Smooth muscle cell (in vitro differentiated cells): ENCODE data around the gene ANKFY1. TPM values are rescaled to one million over a fixed set of nuclear protein-coding genes. Genes with fewer than 3 reads are reported as not detected.

Experiments used
- DNase-seq: peaks from one replicate; lab custom pipeline; 2025; ENCODE audit not compliant: unreplicated experiment; lab: John Stamatoyannopoulos, UW
- H2AFZ ChIP-seq: fragments of 200-600 bp; sonication (generic); 2 replicates; pipeline ENCODE4 v1.6.0; 2016; ENCODE audit warnings: antibody characterized with exemption, low read depth, mild to moderate bottlenecking
- H3F3A ChIP-seq: fragments of 200-600 bp; sonication (generic); 2 replicates; pipeline ENCODE4 v1.6.0; 2017; ENCODE audit warnings: antibody characterized with exemption, low read depth
- H3K27ac ChIP-seq: fragments of 200-600 bp; sonication (generic); 2 replicates; pipeline ENCODE4 v1.5.1; 2016; ENCODE audit warnings: low read depth, mild to moderate bottlenecking
- H3K27me3 ChIP-seq: fragments of 200-600 bp; sonication (generic); 2 replicates; pipeline ENCODE4 v1.6.1; 2016; ENCODE audit warnings: low read depth, mild to moderate bottlenecking
- H3K36me3 ChIP-seq: fragments of 200-600 bp; sonication (generic); 2 replicates; pipeline ENCODE4 v1.5.1; 2016; ENCODE audit warnings: low read depth
- H3K4me1 ChIP-seq: fragments of 200-600 bp; sonication (generic); 2 replicates; pipeline ENCODE4 v1.5.1; 2016; ENCODE audit warnings: low read depth
- H3K4me2 ChIP-seq: fragments of 200-600 bp; sonication (generic); 2 replicates; pipeline ENCODE4 v1.6.0; 2016; ENCODE audit warnings: mild to moderate bottlenecking
- H3K4me3 ChIP-seq: fragments of 200-600 bp; sonication (generic); 2 replicates; pipeline ENCODE4 v1.5.1; 2016; ENCODE audit warnings: mild to moderate bottlenecking
- H3K79me2 ChIP-seq: fragments of 200-600 bp; sonication (generic); 2 replicates; pipeline ENCODE4 v1.6.0; 2016; ENCODE audit warnings: low read depth, mild to moderate bottlenecking
- H3K9ac ChIP-seq: fragments of 200-600 bp; sonication (generic); 2 replicates; pipeline ENCODE4 v1.6.0; 2016; ENCODE audit warnings: low read depth
- H3K9me3 ChIP-seq: fragments of 200-600 bp; sonication (generic); replicated peaks from 2 replicates; pipeline ENCODE4 v1.5.1; 2016; ENCODE audit warnings: low read depth
- H4K20me1 ChIP-seq: fragments of 200-600 bp; sonication (generic); 2 replicates; pipeline ENCODE4 v1.6.0; 2016; ENCODE audit warnings: low read depth
- WGBS: methylation state at CpG from one replicate; pipeline ENCODE4 v1.1.7; 2016; ENCODE audit warnings: low lambda C conversion rate; 5-methylcytosine and 5-hydroxymethylcytosine counted together
- polyA plus RNA-seq: library from polyadenylated mRNA; unstranded; fragments of >200 nt; fragmentation: Nextera tagmentation; extraction: Ambion mirVana; gene quantifications from 2 replicates; pipeline ENCODE4 v1.2.1, GENCODE V29; 2016
- total RNA-seq: library from RNA; depleted of rRNA; stranded (reverse); fragments of >200 nt; gene quantifications from 2 replicates; pipeline ENCODE4 v1.2.3, GENCODE V29; 2014
- TF ChIP-seq, protein P1 (sequence below): fragments of 200-600 bp; sonication (generic); IDR thresholded peaks from 2 replicates; pipeline ENCODE4 v1.5.1; 2017; ENCODE audit warnings: borderline replicate concordance, mild to moderate bottlenecking, antibody characterized with exemption; ENCODE audit not compliant: insufficient read depth, poor library complexity, severe bottlenecking

Gene ANKFY1
- total and polyA plus RNA-seq, 2 experiments from 2014 or later: 11.5 to 26.3 TPM

GRCh38 chr17:4135489-4135888 lies 128.3 kb downstream of the ANKFY1 start:
- Histone ChIP-seq H3K4me1 (no peaks in the 10 kb centered on the region), H3K27ac (no peak overlapping the region), H4K20me1 (peaks cover 97% of the 10 kb centered on the region), H3F3A (no peaks in the 10 kb centered on the region), H3K9me3 (no peaks in the 10 kb centered on the region), H3K4me2 (no peak overlapping the region), H2AFZ (no peak overlapping the region), H3K9ac (no peak overlapping the region), H3K4me3 (no peak overlapping the region), H3K79me2 (peaks cover 81% of the 10 kb centered on the region), H3K36me3 (no peaks in the 10 kb centered on the region), H3K27me3 (no peaks in the 10 kb centered on the region)
- WGBS: 85% methylated on average over 3 of the region's 3 CpGs
- TF ChIP-seq, protein P1, sequence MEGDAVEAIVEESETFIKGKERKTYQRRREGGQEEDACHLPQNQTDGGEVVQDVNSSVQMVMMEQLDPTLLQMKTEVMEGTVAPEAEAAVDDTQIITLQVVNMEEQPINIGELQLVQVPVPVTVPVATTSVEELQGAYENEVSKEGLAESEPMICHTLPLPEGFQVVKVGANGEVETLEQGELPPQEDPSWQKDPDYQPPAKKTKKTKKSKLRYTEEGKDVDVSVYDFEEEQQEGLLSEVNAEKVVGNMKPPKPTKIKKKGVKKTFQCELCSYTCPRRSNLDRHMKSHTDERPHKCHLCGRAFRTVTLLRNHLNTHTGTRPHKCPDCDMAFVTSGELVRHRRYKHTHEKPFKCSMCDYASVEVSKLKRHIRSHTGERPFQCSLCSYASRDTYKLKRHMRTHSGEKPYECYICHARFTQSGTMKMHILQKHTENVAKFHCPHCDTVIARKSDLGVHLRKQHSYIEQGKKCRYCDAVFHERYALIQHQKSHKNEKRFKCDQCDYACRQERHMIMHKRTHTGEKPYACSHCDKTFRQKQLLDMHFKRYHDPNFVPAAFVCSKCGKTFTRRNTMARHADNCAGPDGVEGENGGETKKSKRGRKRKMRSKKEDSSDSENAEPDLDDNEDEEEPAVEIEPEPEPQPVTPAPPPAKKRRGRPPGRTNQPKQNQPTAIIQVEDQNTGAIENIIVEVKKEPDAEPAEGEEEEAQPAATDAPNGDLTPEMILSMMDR: no peak
- no peak for DNase-seq

DNA sequence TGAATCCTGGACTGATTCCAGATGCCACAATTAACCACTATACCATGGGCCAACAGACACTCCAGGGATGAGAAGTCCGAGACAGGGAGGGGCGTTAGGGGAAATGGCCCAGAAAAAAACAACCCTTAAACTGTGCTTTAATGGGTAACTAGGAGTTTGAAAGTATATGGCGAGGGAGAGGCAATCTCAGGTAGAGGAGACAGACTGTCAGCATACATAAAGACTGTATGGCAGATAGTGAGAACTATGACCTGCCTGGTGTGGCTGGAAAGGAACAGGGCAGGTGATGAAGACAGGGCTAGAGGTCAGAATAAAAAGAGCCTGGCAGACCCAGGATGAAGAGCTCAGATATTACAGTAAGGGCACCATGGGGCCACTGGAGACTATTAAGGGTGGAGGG lies 129.1 kb downstream of the ANKFY1 start:
- Histone ChIP-seq H3K79me2 (peaks cover 80% of the 10 kb centered on the region), H3K9ac (no peak overlapping the region), H2AFZ (no peak overlapping the region), H3K9me3 (no peaks in the 10 kb centered on the region), H3K4me2 (no peak overlapping the region), H3K27ac (no peak overlapping the region), H3K4me3 (no peak overlapping the region), H4K20me1 (peaks cover 94% of the 10 kb centered on the region), H3K36me3 (no peaks in the 10 kb centered on the region), H3K27me3 (no peaks in the 10 kb centered on the region), H3K4me1 (no peaks in the 10 kb centered on the region), H3F3A (no peaks in the 10 kb centered on the region)
- TF ChIP-seq, protein P1: no peak
- no peak for DNase-seq
- 100% methylated on average over 3 of the region's 3 CpGs for WGBS

DNA sequence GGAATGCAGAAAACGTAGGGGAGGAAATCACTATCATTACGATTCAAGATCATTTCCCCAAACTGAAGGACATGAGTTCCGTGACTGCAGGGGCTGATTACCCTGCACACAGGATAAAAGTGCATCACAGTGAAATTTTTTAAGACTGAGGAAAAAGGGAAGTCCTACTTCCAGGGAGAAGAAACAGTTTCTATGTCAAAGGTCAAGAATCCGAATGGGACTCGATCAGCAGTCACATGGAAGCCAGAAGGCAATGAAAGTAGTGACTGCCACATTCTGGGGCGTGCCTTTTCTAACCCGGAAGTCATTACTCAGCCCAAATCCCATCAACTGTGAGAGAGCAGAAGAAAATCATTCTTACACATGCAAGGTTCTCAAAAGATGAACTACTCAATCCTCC lies 133.1 kb downstream of the ANKFY1 start:
- Histone ChIP-seq H3K27ac (no peak overlapping the region), H3K4me2 (no peak overlapping the region)
- 83% methylated on average over 7 of the region's 7 CpGs for WGBS

GRCh38 chr17:4127555-4127954 lies 136.2 kb downstream of the ANKFY1 start:
- Histone ChIP-seq H3K4me3 (no peak overlapping the region), H3K27ac (no peak overlapping the region), H2AFZ (no peak overlapping the region), H3K79me2 (peaks cover 53% of the 10 kb centered on the region), H3K27me3 (no peaks in the 10 kb centered on the region), H3K9ac (no peak overlapping the region), H3K4me2 (no peak overlapping the region), H4K20me1 (peaks cover 81% of the 10 kb centered on the region), H3K4me1 (peaks cover 4% of the 10 kb centered on the region), H3K36me3 (peaks cover 5% of the 10 kb centered on the region), H3F3A (no peaks in the 10 kb centered on the region), H3K9me3 (no peaks in the 10 kb centered on the region)
- TF ChIP-seq, protein P1: no peak
- WGBS: 97% methylated on average over 6 of the region's 6 CpGs
- no peak for DNase-seq

More for the DNA sequence above, 133.1 kb downstream of the ANKFY1 start:
- H4K20me1 ChIP-seq: peaks cover 92% of the 10 kb centered on the region
- no peaks in the 10 kb centered on the region for H3F3A ChIP-seq
- no peak for DNase-seq
- peaks cover 78% of the 10 kb centered on the region for H3K79me2 ChIP-seq
- no peak overlapping the region for H2AFZ ChIP-seq
- no peaks in the 10 kb centered on the region for H3K9me3 ChIP-seq
- no peak overlapping the region for H3K9ac ChIP-seq
- no peaks in the 10 kb centered on the region for H3K36me3 ChIP-seq
- TF ChIP-seq, protein P1: no peak
- H3K4me1 ChIP-seq: no peaks in the 10 kb centered on the region
- no peak overlapping the region for H3K4me3 ChIP-seq
- H3K27me3 ChIP-seq: no peaks in the 10 kb centered on the region
